SK-MEL-5 (cell line): ENCODE results near the gene ZMAT5. TPM values are rescaled to one million over a fixed set of nuclear protein-coding genes. Genes with fewer than 3 reads are reported as not detected.

Experiments used
- DNase-seq: peaks from one replicate; pipeline ENCODE4 v3.0.0-alpha.2; 2016; ENCODE audit warnings: low read depth, low spot score
- in situ Hi-C: cut with HindIII; loops from 2 replicates; pipeline ENCODE4 v1.10.0; 2016; ENCODE audit warnings: low sequenced_read_pairs, high pct_unique_total_duplicates, low pct_unique_long_range_greater_than_20kb
- total RNA-seq: library from RNA; depleted of rRNA; stranded (reverse); fragments of >200 nt; shearing (Covaris generic); gene quantifications from 2 replicates; pipeline ENCODE4 v1.2.3, GENCODE V29; 2014

ZMAT5 gene
- total RNA-seq, 1 experiment from 2014 or later = 27.7 TPM

GRCh38 chr22:29722151-29722550 is 44.7 kb downstream of the ZMAT5 start:
- in situ Hi-C loops = no loop called here
- no peak for DNase-seq

GRCh38 chr22:29720811-29721323 is 45.9 kb downstream of the ZMAT5 start:
- no peak for DNase-seq
- in situ Hi-C loops = no loop called here

- in situ Hi-C loops = no loop called here
- DNase-seq = no peak
These were observed 46.7 kb downstream of the ZMAT5 start, which contains the start of gene CABP7 for GRCh38 chr22:29719899-29720645. Gene CABP7 (plus strand): TSS chr22:29720003. CDS start chr22:29720425, 422 bp downstream.

GRCh38 chr22:29718949-29719898 is 47.6 kb downstream of the ZMAT5 start:
- DNase-seq = no peak
- in situ Hi-C loops = no loop called here

- in situ Hi-C loops = no loop called here
These were observed 49.0 kb downstream of the ZMAT5 start for GRCh38 chr22:29717789-29718188.

GRCh38 chr22:29716814-29717545 is 49.8 kb downstream of the ZMAT5 start:
- in situ Hi-C loops = no loop called here
- DNase-seq = peak; percentile 89

More at GRCh38 chr22:29717789-29718188, 49.0 kb downstream of the ZMAT5 start:
- DNase-seq = no peak

- no peak for DNase-seq
- in situ Hi-C loops = no loop called here
These were observed 51.1 kb downstream of the ZMAT5 start for GRCh38 chr22:29715705-29716104.

GRCh38 chr22:29715240-29715639 is 51.6 kb downstream of the ZMAT5 start:
- no peak for DNase-seq
- in situ Hi-C loops = no loop called here

GRCh38 chr22:29713156-29713727 is 53.6 kb downstream of the ZMAT5 start:
- in situ Hi-C loops = no loop called here
- DNase-seq = no peak

- DNase-seq = no peak
- in situ Hi-C loops = no loop called here
These were observed 54.7 kb downstream of the ZMAT5 start for GRCh38 chr22:29712119-29712518.

- no peak for DNase-seq
- in situ Hi-C loops = no loop called here
These were observed 55.7 kb downstream of the ZMAT5 start for GRCh38 chr22:29710922-29711593.

GRCh38 chr22:29710193-29710592 is 56.6 kb downstream of the ZMAT5 start:
- in situ Hi-C loops = no loop called here
- DNase-seq = no peak

GRCh38 chr22:29707471-29707870 is 59.3 kb downstream of the ZMAT5 start:
- no peak for DNase-seq
- in situ Hi-C loops = no loop called here

GRCh38 chr22:29707010-29707409 is 59.8 kb downstream of the ZMAT5 start:
- DNase-seq = no peak
- in situ Hi-C loops = no loop called here

GRCh38 chr22:29706486-29706885 is 60.3 kb downstream of the ZMAT5 start:
- in situ Hi-C loops = no loop called here
- DNase-seq = no peak

- no peak for DNase-seq
- in situ Hi-C loops = no loop called here
These were observed 61.2 kb downstream of the ZMAT5 start for GRCh38 chr22:29705651-29706050.
